GM20431 (cell line): Measurements from ENCODE around the gene VWA8.

Source experiments
- in situ Hi-C: fragments of 300-500 bp; cut with MseI, MboI; formaldehyde crosslinking; loops from one replicate; pipeline ENCODE4 v1.15.0; 2020; ENCODE audit warnings: low sequenced_read_pairs; ENCODE audit not compliant: unreplicated experiment

VWA8 gene

DNA sequence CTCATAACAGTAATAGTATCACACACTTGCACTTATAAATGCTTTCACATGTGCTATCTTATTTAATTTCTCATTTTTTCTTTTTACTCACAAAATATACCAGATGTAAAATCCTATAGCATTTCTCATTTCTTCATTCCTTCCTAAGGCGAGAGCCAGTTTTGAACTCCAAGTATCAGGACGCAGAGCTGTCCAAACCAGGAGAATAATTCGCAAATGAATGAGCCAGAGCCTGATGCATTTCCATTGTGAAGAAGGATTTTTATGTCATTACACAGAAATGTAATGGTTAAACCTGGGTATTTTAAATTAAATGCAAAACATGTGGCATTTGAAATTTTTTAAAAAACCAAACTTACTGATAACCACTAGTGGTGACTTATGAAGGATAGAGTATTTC, 259.2 kb downstream of the VWA8 start:
- in situ Hi-C loops = no loop called here

DNA sequence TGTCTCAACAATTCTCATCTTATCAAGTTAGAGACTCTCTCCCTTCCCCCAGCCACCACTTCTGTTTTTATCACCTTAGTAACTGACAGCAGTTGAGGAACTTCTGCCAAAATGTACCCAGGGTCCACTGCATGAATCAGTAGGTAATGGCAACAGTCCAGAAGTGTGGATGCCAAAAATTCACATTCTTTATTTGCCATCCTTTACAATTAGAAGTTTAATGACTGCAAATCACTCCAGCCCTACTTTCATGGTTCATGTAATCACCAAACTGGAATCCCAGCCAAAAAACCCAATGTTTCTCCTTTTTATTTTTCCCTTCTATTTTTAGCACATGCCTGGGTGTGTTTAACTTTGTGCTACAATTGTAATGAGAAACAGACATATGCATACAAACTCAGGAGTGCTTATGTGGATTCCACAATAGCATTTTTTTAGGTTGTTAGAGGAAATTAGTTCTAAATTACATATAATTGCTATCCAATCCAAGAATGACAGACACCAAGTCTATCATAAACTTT, 260.1 kb downstream of the VWA8 start:
- in situ Hi-C loops = no loop called here

DNA sequence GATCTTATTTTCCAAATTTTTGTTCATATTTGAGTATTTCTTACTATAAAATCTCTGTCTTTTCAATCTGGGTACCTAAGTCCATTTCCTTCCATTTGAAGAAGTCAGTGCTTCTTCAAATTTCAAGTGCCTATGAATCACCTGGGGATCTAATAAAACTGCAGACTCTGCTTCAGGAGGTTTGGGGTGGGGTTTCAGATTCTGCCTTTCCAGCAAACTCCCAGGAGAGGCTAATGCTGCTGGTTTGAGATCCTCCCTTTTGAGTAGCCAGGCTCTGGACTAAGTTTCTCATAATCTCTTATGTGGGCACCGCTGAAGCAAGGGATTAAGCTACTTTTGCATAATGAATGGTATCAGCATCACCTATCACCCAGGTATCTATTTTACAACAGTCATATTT, 261.1 kb downstream of the VWA8 start:
- in situ Hi-C loops = no loop called here

DNA sequence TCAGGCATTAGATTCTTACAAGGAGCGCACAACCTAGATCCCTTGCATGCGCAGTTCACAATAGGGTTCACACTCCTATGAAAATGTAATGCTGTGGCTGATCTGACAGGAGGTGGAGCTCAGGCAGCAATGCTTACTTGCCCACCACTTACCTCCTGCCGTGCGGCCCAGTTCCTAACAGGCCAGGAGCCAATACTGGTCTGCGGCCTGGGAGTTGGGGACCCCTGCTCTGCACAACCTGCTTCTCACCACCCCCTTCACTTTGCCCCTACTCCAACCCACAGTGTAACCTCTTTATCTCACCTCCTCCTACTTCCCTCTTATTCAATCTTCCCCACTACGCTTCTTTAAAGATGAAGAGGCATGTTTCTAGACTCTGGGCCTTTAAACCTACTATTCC, 263.3 kb downstream of the VWA8 start:
- in situ Hi-C loops = no loop called here

DNA sequence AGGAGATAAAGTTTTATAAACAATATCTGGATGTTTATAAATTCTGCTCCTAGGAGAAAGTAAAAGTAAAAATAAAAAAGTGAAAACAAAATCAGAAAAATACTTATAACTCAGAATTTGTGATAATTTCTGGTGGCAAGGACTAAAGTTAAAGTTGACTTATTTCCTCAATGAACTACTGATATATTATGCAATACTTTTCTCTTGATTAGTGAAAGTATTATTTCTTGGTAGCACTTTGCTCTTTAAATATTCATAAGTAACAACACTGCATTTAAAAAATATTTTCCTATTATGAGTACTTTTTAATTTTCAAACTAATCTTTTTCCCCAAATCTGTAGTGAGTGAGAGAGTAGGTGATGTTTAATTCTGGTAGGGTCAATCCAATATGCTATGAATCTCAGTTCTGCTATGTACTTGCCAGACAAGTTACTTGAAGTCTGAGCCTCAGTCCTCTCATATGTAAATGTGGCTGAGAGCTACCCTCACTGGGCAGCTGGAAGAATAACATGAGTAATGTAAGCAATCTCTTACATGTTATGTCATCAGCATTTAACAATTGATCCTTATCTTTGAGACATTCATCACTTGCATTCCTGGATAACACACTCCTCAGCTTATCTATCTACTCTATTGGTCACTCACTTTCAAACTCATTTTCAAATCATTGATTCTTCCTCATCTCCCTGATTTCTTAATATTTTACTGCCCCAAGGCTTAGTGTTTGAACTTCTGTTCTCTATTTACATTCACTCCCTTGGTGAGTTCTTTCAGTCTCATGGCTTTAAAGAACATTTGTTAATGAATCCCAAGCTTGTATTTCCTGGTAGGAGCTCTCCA, 264.5 kb downstream of the VWA8 start:
- in situ Hi-C loops = no loop called here

DNA sequence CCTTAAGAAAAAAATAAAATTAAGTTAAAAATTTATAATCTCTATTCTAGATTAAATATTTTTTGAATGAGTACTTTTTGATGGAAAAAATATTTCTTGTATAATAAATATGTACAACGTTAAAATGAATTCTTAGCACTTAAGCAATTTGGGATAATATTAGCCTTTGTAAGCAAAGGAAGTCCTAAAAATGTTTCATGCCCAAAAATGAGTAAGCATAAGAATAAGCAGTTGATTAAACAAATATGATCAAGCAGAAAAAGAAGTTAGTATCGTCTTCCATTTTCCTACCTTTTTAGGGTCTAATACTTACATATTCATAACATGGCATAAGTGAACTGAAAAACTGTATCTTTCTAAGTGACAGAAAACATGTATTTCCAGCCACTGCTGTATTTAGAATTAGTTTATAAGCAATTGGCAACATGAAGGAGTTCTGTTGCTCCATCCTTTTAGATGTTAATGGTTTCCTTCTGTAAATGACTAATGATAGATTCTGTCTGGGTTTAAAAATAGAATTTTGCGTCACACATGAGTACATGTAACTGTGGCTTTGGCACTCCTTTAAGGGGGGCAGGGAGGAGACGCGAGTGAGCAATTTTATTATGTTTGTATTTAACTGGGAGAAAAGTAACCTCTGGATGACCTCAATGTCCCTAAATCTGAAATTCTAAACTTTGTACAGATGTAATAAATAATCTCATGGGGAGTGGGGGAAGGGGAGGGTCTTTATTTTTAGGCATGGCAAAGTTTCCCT, 266.2 kb downstream of the VWA8 start:
- in situ Hi-C loops = no loop called here

DNA sequence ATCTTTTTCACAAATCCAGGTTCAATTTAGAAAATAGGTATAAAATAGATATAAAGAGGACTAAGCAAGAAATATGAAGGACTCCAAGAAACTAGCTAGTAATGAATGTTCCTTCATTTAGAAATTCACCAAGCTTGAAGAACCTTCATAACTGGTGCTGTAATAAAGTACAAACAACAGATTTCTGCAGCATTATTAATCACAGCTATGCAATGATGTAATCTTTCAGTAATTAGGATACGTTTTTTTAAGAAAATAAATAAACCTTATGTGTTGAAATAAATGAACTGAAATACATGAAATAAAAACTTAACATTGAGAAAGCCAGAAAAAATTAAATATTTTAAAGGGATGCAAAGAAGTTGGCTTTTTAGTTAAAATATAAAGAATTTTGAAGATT, 267.5 kb downstream of the VWA8 start:
- in situ Hi-C loops = no loop called here

DNA sequence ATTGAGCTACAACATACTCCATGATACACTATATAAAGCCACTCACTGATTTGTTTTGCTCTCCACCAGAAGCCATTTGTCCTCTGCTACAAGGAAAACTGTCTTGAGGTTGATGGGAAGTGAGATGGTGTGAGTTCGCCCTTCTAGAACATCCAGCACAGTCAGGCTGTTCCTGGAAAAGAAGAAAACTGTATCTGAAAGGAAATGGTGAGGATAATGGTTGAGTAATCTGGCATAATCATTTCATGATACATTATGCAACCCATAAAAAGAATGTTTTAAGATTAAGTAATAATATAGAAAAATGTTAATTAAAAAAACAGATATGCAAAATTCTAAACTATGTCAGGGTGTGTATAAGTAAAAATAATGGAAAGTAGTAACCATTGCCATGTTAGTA, 269.6 kb downstream of the VWA8 start:
- in situ Hi-C loops = no loop called here

DNA sequence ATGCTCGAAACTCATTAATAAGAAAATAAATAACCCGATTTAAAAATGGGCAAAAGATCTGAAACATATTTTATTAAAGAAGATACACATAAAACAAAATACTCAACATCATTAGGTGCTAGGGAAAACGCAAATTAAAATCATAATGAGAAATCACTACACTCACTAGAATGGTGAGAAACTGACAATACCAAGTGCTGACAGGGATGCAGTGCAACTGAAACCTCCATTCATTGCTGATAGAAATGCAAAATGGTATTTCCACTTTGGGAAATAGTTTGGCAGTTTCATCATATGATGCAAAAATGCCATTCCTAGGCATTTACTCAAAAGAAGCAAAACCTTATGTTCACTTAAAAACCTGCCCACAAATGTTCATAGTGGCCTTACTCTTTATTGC, 278.1 kb downstream of the VWA8 start:
- in situ Hi-C loops = no loop called here

DNA sequence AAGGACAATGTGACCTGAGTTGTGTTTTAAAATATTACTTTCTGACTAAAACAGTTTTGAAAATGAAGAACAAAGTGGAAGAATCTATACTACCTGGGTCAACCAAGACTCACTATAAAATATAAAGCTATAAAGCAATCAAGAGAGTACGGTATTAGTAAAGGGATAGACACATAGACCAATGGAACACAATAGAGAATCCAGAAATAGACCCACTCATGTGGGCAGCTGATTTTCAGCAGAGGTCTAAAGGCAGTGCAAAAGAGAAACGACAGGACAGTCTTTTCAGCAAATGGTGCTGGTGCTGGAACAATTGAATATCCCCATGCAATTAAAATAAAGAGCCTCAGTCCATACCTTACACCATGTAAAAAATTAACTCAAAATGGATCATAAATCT, 278.9 kb downstream of the VWA8 start:
- in situ Hi-C loops = no loop called here

DNA sequence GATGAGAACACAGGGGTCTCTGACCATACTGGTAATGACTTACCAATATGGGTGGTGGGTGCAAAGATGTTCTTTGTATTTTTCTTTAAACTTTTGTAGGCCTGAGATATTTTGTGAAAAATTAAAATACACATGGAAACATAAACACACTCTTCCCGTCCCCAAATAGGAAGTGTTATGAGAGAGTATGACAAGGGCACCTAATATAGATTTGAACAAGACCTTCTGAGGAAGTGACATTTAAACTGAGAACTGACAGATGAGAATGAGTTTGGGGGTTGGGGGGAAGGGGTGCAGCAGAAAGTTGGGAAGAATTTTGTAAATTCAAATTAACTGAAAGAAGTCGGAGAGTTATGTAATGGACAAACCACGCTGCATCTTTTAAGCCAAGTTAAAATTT, 279.3 kb downstream of the VWA8 start:
- in situ Hi-C loops = no loop called here

DNA sequence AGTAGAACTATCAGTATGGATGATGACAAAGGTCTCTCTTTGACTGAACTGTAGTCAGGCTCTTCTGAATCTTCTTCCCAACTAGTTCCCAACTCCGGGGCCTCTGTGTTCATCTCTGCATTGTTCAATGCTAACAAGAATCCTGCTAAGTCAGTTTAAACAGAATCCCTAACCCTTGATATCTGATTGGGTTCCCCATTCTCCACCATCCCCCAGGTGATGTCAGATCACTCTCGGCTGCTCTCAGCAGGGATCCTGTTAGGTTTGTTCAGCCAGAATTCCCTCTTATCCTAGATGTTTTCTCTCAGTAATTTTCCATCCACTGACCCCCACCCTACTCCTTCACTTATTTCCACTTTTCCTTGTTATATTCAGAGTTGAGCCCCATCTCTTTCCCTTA, 280.0 kb downstream of the VWA8 start:
- in situ Hi-C loops = no loop called here

DNA sequence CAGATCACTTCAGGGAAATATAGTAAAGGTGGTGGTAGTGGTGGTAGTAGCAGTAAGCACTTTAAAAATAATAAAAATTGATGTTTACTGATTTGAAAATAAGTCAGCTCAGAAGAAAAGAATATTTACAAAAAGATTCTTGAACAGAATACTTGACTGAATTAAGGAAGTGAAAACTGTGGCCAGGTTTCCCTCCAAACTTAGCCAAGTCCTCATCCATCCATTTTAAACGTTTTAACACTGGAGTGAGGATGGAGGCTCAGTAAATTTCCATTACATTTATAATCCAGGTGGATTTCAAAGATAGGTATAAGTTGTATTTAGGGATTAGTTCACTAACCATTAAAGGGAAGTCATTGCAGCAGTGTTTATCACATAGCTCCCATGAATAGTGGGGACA, 282.1 kb downstream of the VWA8 start:
- in situ Hi-C loops = no loop called here

DNA sequence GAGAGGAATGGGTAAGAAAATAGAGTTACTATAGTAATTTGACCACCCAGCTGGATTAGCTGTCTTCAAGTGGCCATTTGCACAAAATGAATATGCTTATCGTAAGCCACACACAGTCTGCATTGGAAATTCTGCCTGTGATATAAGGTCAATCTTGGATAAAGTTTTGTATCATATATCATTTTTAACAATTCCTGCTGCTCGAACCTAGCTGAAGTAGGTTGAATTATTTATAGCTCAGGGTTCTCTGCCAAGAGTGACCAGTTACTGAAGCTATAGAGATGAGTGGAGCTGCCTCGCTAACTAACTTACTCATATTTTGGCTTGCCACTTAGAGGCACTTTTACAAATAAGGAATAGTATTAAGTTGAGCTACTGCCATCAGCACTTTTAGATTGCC, 282.7 kb downstream of the VWA8 start:
- in situ Hi-C loops = no loop called here

DNA sequence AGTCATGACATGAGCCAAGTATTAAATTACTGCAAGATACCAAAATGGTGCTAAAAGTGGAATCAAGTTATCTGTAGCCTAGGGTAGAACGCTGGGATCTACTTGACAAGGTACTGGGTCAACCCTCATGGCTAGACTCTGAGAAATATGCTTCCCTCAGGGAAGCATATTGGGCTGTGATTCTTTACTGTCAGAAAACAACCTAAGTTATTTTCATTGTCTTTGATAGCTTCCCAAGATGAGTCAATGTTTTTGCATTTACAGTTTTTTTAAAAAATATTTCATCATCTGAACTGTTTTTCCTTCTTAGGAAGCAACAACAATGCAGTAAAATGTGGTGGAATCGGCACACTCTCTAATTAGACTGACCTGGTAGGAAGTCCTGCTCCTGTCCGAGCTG, 285.6 kb downstream of the VWA8 start:
- in situ Hi-C loops = no loop called here

DNA sequence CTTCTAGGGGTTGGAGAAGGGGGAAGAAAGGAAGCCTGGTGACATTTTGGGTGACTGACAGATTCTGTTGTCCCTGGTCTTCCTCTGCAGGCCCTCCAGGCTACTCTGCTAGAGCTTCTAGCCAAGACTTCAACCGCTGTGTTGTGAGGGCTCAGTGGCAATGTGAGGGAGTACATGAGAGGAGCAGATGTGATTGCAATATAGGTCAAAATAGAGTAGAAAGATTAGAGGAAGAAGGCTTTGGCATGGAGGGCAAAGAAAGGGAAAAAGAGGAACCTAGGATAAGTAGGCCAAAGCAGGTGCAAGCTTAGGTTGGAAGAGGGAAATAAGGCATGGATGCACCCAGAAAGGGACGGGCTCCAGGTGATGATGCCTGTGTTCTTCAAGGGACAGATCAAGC, 286.7 kb downstream of the VWA8 start:
- in situ Hi-C loops = loop anchor here (25.0 kb wide), 1 partner anchor 438 kb away; no protein-coding TSS in a partner anchor

DNA sequence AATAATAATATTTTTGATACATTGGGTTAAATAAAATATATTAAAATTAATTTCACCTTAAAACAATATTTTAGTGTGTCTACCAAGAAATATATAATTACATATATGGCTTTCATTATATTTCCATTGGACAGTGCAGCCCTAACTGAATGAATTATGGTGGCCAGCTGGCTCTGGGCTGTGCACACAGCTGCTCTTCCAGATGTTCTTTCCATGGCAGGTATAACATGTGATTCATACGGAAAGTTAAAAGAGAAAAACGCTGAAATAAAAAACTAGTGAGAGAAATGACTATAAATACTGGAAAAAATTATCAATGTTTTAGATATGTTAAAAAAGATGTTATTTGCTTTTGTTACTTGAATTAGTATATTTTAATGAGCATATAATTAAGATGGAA, 287.3 kb downstream of the VWA8 start:
- in situ Hi-C loops = loop anchor here (25.0 kb wide), 1 partner anchor 439 kb away; no protein-coding TSS in a partner anchor

DNA sequence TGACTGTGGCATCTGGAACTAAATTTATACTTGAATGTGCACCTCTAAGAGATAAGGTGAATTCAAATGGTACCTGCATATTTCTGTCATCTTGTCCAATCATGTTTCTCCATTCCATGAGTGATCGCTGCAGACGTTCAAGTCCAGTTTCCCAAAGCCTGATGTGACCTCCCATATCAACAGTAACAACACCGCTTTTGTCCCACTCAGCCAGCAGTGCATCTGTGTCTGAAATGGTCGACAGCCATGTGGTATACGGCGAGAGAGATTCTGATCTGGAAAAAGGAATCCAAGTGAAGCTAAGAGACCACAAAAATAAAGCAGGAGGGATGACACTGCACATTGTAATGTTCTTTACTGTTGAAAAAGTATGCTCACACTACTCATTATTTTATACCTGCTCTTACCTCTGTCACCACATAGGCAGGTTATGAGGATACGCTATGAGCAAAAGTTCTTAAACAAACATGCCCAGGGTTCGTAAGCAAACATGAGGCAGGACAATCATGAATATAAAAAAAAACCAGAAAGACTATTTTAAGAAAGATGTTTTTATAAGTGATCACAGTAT, 290.0 kb downstream of the VWA8 start:
- in situ Hi-C loops = loop anchor here (25.0 kb wide), 1 partner anchor 441 kb away; no protein-coding TSS in a partner anchor

DNA sequence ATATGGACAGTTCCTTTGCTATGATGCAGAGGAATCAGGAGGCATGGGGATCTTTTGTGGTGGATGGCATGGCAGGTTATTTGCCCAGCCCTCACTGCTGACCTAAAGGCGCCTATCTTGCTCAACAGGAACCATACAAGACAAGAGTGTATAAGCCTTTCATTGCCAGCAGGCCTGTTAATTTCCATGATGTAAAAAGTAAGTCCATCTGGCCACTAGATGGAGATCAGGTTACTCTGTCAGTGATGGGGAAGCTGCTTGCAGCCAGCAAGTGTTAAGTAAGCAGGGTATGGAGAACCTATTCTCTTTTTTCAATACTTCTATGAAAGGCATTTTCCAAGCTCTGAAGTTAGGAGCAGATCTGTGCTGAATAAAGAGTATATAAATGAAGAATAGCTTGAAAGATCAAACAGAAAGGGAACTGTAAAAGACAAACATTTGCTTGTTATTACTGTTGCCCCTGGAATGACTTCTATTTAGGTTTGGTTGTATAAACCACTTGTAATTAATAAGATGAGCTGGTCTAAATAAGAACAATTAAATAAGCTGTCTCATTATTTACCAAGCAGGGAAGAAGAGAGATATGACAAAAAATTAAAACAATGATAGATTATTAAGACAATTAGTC, 292.7 kb downstream of the VWA8 start:
- in situ Hi-C loops = loop anchor here (25.0 kb wide), 1 partner anchor 444 kb away; no protein-coding TSS in a partner anchor

DNA sequence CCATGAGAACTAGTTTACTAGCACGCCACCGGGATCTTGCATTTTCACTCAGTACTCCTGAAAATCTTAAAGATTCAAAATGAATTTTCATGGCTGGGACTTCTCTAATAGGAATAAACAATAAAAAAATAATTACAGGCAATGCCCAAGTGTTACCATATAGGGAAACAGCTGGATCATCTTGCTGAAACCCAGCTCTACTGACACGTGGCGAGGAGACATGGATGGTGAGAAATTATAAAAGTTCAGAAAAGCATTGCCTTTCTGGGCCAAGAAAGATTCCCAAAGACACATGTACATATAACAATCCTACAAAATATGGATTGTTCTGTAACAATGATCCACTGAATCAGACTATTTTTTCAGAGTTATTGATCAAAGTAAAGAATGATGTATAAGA, 294.3 kb downstream of the VWA8 start:
- in situ Hi-C loops = loop anchor here (25.0 kb wide), 1 partner anchor 446 kb away; no protein-coding TSS in a partner anchor
